Measurements from ENCODE around the gene RASSF4.

RASSF4 gene

DNA sequence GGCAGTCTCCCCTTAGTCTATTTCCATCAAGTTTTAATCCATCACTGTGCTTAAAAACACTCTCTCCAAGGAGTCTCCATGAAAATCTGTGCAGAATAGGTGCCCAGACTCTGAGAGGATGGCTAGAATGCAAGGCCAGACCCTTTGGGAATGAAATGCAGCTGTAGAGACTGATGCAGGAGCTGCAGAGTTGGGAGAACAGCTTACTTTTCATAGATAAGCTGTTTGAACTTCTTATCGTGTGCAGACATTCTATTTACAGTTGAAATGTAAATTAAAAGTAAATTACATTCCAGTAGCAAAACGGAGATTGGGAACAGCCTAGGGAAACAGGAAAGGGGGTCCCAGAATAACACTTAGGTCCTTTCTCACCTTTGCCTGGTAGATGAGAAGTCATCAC lies 56.0 kb downstream of the RASSF4 start:
- DNase-seq: no peak

DNA sequence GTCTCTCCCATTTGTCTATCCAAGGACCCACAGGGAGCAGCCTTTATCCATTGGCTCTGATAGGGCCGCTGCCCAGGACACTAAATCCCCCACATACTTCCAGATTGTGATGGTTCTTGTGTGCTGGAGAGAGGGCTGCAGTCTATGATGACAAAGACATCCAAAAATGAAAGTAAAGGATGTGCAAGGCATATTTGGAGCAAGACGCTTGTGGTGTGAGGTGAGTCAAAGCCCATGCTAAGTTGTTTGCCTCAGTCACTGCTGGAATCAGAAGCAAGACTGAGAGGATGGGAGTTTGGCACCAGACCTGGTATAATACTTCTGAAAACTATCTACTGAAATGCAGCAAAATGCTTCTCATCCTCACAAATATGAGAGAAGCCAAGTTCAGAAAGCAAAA lies 63.8 kb downstream of the RASSF4 start:
- no peak for DNase-seq

DNA sequence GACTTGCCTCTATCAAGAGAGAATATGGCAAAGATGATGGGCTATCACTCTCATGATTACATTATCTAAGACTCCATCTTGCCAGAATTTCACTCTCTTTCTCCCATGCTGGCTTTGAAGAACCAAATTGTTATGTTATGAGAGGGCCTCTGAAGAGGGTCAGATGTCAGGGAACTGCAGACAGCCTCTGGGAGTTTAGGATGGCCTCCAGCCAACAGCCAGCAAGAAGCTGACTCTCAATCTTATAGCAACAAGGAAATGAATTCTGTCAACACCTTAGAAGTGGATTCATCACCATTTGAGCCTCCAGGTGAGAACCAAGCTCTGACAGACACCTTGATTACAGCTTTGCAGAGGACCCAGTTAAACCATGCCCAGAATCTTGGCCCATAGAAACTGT lies 74.7 kb downstream of the RASSF4 start:
- DNase-seq: no peak

DNA sequence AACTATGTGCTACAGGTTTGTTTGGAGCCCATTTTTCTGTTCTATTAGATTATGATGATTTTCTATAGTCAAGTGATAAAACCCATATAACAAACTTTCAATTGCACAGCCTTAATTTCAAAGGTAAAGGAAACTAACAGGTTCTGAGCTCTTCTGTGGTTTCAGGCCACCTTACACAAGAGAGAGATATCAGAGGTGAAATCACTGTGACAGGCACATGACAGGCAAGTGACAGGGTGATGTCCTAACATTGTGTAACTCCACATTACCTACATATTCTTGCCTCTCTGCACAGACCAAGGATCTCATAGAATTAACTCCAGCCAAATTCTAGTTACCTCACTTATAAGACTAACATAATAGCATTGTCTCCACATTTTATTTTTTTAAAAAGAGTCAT lies 76.1 kb downstream of the RASSF4 start:
- no peak for DNase-seq

DNA sequence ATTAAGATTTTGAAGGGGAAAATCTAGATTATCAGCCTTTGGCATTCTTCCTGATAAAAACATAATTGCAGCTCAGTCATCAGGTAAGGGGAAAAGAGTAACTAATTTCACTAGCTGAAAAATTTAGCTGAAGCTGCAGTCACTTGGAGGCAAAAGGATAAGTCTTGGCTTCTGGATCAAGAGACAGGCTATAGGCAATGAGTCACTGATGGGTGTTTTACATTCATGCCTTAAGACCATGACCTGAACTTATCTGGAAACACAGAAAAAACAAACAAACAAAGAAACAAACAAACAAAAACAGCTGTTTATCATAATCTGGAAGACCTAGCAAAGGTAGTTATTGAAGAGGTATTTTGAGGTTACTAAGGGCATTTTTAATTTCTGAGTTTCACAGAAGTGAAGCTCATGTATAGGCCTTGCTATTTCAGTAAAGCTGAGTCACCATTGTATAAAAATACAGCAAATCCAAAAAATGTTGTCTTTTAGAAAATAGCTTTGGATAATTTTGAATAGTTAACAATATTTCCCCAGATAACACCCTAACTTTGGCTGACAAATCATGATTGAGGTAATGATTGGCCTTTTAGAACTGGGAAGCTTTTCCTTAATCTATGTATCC lies 81.4 kb downstream of the RASSF4 start:
- DNase-seq: no peak

DNA sequence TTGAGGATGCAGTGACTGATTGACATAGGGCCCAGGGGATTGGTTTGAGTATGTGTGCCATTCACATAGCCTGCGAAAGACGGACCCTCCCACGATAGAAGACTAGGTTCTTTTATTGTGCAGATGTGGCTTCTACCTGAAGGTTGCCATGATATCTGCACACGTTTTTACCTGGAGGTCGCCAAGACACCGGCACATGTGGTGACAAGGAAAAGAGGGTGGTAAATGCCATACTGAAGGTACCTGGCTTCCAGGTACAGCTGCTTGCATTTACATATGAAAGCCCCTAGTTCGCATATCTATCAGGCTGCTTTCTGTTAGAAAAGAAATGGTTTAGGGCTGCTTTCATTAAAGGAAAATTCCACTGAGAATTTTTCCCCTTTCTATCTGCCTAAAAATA lies 84.7 kb downstream of the RASSF4 start:
- DNase-seq: no peak

Measured in NCI-H2081 (cell line).